Prostate gland (tissue), 2 donors: ENCODE measurements around the gene C6orf89. TPM values are rescaled to one million over a fixed set of nuclear protein-coding genes. Genes with fewer than 3 reads are reported as not detected.
"Not testable (repeated sequence)": the region's sequence is repeated elsewhere in the genome, so short reads cannot be mapped to it uniquely, and the experiment has no call there.

Source experiments
- DNase-seq: peaks from one replicate; pipeline ENCODE4 v3.0.0-alpha.2; 2019; ENCODE audit warnings: low spot score
- H3K27ac ChIP-seq, 2 donors: fragments of 200-600 bp; sonication (generic); 2 replicates each; pipeline ENCODE4 v1.5.1; 2017 to 2019
- H3K27me3 ChIP-seq: fragments of 200-600 bp; sonication (generic); replicated peaks from 2 replicates; pipeline ENCODE4 v1.5.1; 2019; ENCODE audit not compliant: insufficient read depth
- H3K36me3 ChIP-seq, 2 donors: fragments of 200-600 bp; sonication (generic); 1 replicate in 1 of 2; 2 replicates in 1 of 2; pipeline versions ENCODE4 v1.5.1 to v1.8.1; 2017 to 2019
- H3K4me1 ChIP-seq: fragments of 200-600 bp; sonication (generic); replicated peaks from 2 replicates; pipeline ENCODE4 v1.5.1; 2019
- H3K4me3 ChIP-seq, 2 donors: fragments of 200-600 bp; sonication (generic); 2 replicates each; pipeline ENCODE4 v1.5.1; 2017 to 2019
- H3K9me3 ChIP-seq: fragments of 200-600 bp; sonication (generic); 2 replicates; pipeline ENCODE4 v1.5.1; 2017
- CTCF ChIP-seq, 4 experiments: fragments of 200-600 bp in 2 of 4; fragments of 450-650 bp in 2 of 4; sonication (generic) in 2 of 4; IDR thresholded peaks; 1 replicate in 3 of 4; 2 replicates in 1 of 4; pipeline ENCODE4 v1.5.1; 2016 to 2019; ENCODE audit warnings: antibody characterized with exemption in 4 of 4, mild to moderate bottlenecking in 2 of 4, moderate library complexity in 2 of 4
- POLR2A ChIP-seq: fragments of 450-650 bp; IDR thresholded peaks from one replicate; pipeline ENCODE4 v1.6.1; 2016; ENCODE audit warnings: antibody characterized with exemption, mild to moderate bottlenecking
- POLR2AphosphoS5 ChIP-seq: sonication (generic); formaldehyde crosslinking; IDR thresholded peaks from one replicate; pipeline ENCODE4 v1.6.1; 2017; ENCODE audit warnings: antibody characterized with exemption
- WGBS: methylation state at CpG from one replicate; pipeline ENCODE4 v1.1.5; 2018; 5-methylcytosine and 5-hydroxymethylcytosine counted together
- intact Hi-C: fragments of 100-400 bp; cut with DNase I; formaldehyde crosslinking; loops from one replicate; pipeline ENCODE4 v1.14.2; 2022
- total RNA-seq, 2 donors: library from RNA; depleted of rRNA; stranded (reverse); fragments of >200 nt; gene quantifications; one replicate each; pipeline ENCODE4 v1.1.0, GENCODE V29; 2016

C6orf89 gene
- total RNA-seq, 2 donors from 2014 or later: 54.9 to 96.9 TPM

DNA sequence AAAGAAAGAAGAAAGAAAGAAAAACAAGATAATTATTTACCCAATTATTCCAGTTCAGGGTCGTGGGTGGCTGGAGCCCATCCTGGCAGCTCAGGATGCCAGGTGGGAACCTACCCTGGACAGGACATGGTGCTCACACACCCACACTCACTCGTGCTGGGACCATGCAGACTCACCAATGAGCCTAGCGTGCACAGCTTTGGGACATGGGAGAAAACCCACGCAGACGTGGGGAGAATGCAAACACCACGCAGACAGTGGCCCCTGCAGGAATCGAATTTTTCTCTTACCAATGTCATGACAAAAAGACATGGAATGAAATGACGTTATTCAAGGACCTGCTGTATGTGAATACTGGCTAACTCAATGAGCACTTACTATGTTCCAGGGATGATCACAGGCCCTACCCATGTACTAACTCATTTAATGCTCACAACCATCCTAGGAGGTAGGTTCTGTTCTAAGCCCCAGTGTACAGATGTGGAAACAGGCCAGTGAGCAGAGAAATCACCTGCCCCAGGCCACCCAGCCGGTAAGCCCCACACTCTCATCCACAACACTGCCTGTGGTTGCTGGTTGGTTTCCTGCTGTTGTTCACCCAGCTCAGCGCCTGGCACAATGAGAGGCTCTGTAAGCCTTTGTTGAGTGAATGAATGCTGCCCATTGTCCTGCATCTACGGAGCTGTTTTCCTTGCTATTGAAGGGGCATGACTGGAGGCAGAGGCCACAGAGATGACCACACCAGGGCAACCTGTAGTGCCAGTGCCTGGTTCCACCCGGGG lies 62.0 kb downstream of the C6orf89 start:
- intact Hi-C loops: no loop called here
- 59% methylated on average over 12 of the region's 12 CpGs for WGBS

DNA sequence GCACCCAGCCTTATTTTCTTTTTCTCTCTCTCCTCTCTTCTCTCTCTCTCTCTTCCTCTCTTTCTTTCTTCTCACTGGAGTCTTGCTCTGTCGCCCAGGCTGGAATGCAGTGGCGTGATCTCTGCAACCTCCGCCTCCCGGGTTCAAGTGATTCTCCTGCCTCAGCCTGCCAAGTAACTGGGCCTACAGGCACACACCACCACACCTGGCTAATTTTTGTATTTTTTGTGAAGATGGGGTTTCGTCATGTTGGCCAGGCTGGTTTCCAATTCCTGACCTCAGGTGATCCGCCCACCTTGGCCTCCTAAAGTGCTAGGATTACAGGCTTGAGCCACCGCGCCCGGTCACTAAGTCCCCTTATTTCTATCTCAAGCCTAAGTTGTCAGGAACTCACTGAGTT lies 63.3 kb downstream of the C6orf89 start:
- H3K27me3 ChIP-seq, H3K27ac ChIP-seq, H3K4me3 ChIP-seq, H3K4me1 ChIP-seq, DNase-seq, H3K9me3 ChIP-seq, H3K36me3 ChIP-seq, intact Hi-C loops: not testable (repeated sequence)
- WGBS: 92% methylated on average over 9 of the region's 9 CpGs

More for the DNA sequence above, 62.0 kb downstream of the C6orf89 start:
- no peaks in the 10 kb centered on the region for H3K4me1 ChIP-seq
- no peaks in the 10 kb centered on the region for H3K27me3 ChIP-seq
- TF ChIP-seq CTCF (IDR thresholded peaks at IDR 0.05) (no peak), POLR2A (no peak), POLR2AphosphoS5 (no peak)
- no peak overlapping the region for H3K27ac ChIP-seq
- DNase-seq: no peak
- H3K36me3 ChIP-seq: no peaks in the 10 kb centered on the region
- no peak overlapping the region for H3K4me3 ChIP-seq
- H3K9me3 ChIP-seq: no peaks in the 10 kb centered on the region

DNA sequence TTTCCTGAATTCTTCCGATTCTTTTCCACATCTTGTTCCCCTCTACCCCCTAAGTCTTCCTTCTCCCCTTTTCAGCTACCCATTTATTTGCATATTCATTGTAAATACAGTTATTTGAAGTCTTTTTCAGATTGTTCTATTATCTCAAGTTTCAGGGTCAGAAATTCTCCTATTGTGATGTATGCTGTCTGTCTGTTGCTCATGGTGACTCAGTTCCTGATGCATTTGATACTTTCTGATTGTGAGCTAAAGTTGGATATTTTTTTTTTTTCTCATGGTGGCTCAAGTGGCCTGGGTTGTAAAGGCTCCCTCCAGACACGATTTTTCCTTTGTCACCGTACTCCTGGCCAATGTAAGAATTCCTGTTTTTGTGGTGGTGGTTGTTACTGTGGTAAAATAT lies 63.9 kb downstream of the C6orf89 start:
- Histone ChIP-seq H3K27ac (no peak overlapping the region), H3K27me3 (no peaks in the 10 kb centered on the region), H3K36me3 (no peaks in the 10 kb centered on the region), H3K4me3 (no peak overlapping the region), H3K9me3 (no peaks in the 10 kb centered on the region), H3K4me1 (no peaks in the 10 kb centered on the region)
- WGBS: 86% methylated on average over 3 of the region's 3 CpGs
- TF ChIP-seq CTCF (IDR thresholded peaks at IDR 0.05) (no peak), POLR2A (no peak), POLR2AphosphoS5 (no peak)
- DNase-seq: no peak
- intact Hi-C loops: no loop called here

DNA sequence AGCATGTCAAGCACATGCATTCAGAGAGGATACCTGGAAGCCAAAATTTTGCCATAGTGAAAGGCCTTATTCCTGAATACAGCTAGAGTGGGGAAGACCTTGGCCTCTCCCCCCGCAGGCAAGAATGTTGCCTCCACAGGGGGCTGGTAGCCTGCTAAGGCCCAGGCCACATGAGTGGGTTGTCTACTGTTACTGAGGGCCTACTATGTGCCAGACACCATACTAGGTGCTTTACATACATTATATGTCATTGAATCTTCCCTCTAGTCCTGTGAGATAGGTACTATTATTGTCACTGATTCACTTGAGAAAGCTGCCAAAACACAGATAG lies 68.1 kb downstream of the C6orf89 start:
- Histone ChIP-seq H3K27me3 (no peaks in the 10 kb centered on the region), H3K36me3 (no peaks in the 10 kb centered on the region), H3K9me3 (no peaks in the 10 kb centered on the region), H3K4me3 (no peak overlapping the region), H3K27ac (no peak overlapping the region), H3K4me1 (no peaks in the 10 kb centered on the region)
- 90% methylated on average over 1 of the region's 1 CpG for WGBS
- DNase-seq: no peak
- intact Hi-C loops: no loop called here
- TF ChIP-seq CTCF (IDR thresholded peaks at IDR 0.05): no peak
- TF ChIP-seq POLR2A: no peak
- no peak for TF ChIP-seq POLR2AphosphoS5

DNA sequence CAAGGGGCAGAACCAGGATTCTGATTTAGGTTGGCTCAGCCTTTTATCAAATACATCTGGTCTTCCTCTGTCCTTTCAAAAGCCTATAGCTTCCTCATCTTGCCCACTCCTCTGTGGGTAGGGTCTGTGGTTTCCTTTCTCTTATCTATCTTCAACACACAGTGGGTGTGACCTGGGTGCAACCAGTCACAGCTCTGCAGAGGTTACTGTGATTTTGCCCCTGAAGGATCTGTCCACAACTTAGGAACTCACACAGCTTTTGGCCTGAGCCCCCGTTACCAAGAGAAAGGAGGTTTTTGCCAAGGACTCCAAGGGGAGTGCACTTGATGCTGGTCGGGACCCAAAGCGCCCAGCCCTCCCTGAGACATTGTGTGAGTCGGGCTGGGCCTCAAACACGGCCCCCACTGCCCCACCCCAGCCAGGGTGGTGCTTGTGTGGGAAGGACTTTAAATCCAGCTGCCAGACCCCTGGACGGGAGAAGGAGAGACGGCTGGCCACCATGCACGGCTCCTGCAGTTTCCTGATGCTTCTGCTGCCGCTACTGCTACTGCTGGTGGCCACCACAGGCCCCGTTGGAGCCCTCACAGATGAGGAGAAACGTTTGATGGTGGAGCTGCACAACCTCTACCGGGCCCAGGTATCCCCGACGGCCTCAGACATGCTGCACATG lies 68.6 kb downstream of the C6orf89 start, which contains the start of gene PI16:
Gene PI16, plus strand, starts transcription at position 477 of the 670 bp plus-strand sequence. Its CDS starts 23 bp downstream, at position 500.
- Histone ChIP-seq H3K27me3 (no peaks in the 10 kb centered on the region), H3K36me3 (no peaks in the 10 kb centered on the region), H3K4me1 (no peaks in the 10 kb centered on the region), H3K4me3 (no peak within 1 kb of the TSS), H3K9me3 (no peaks in the 10 kb centered on the region), H3K27ac (no peak within 1 kb of the TSS)
- intact Hi-C loops: no loop called here
- 80% methylated on average over 14 of the region's 14 CpGs for WGBS
- TF ChIP-seq CTCF (IDR thresholded peaks at IDR 0.05) (no peak), POLR2AphosphoS5 (no peak), POLR2A (no peak)
- DNase-seq: no peak
